ENCODE results near the gene MAP3K2. TPM values are rescaled to one million over a fixed set of nuclear protein-coding genes. Genes with fewer than 3 reads are reported as not detected.

MAP3K2 gene
- total and polyA plus RNA-seq, 4 donors = 5.9 to 46.2 (median 17.0) TPM

GRCh38 chr2:127415593-127416505, 28.1 kb upstream of the MAP3K2 start:
- no peaks in the 10 kb centered on the region for H3K9me3 ChIP-seq (ENCODE audit: control insufficient read depth in 4 of 4, low read length in 3 of 4)
- H3K27ac ChIP-seq (ENCODE audit: low read depth in 1 of 2, low read length in 2 of 2) = peak overlapping the region; percentile 91 to 92
- peak; percentile 68 for DNase-seq (ENCODE audit: low spot score)
- peak overlapping the region; percentile 15 to 22 for H3K9ac ChIP-seq (ENCODE audit: low read depth in 1 of 2, low read length in 2 of 2)
- no peaks in the 10 kb centered on the region for H3K36me3 ChIP-seq (ENCODE audit: control insufficient read depth in 4 of 4, insufficient read depth in 3 of 4, low read depth in 1 of 4, low read length in 3 of 4)
- TF ChIP-seq RXRA (IDR thresholded peaks at IDR 0.05) (peak; percentile 20 to 38), ATF3 (IDR thresholded peaks at IDR 0.05) (no peak), EGR1 (IDR thresholded peaks at IDR 0.05; ENCODE audit: low read depth in 2 of 2) (no peak), YY1 (IDR thresholded peaks at IDR 0.05) (peak; percentile 87), NR2F2 (IDR thresholded peaks at IDR 0.05) (no peak), RAD21 (IDR thresholded peaks at IDR 0.05) (peak; percentile 71 to 83), HNF4G (IDR thresholded peaks at IDR 0.05) (no peak), REST (IDR thresholded peaks at IDR 0.05) (no peak), SP1 (IDR thresholded peaks at IDR 0.05) (peak; percentile 64), HNF4A (conservative IDR thresholded peaks at IDR 0.05) (peak; percentile 68 to 79), FOXA1 (IDR thresholded peaks at IDR 0.05) (no peak), CTCF (IDR thresholded peaks at IDR 0.05; ENCODE audit: low read depth, low read length, missing input control) (peak; percentile 62), TAF1 (conservative IDR thresholded peaks at IDR 0.05) (no peak), GABPA (IDR thresholded peaks at IDR 0.05 in 1 of 2, conservative IDR thresholded peaks at IDR 0.05 in 1 of 2) (no peak)
- TF ChIP-seq, protein P1, sequence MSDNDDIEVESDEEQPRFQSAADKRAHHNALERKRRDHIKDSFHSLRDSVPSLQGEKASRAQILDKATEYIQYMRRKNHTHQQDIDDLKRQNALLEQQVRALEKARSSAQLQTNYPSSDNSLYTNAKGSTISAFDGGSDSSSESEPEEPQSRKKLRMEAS (IDR thresholded peaks at IDR 0.05) = peak; percentile 34
- peak overlapping the region; percentile 33 to 49 (median 41) for H3K4me3 ChIP-seq (ENCODE audit: low read depth in 1 of 3, low read length in 3 of 3)
- peaks cover 17 to 85% (median 61%) of the 10 kb centered on the region in 4 donors for H3K4me1 ChIP-seq (ENCODE audit: control insufficient read depth in 4 of 4, insufficient read depth in 4 of 4, low read length in 3 of 4)
- H3K27me3 ChIP-seq (ENCODE audit: control insufficient read depth in 4 of 4, insufficient read depth in 4 of 4, low read length in 3 of 4) = no peaks in the 10 kb centered on the region
- 9% methylated on average over 55 of the region's 55 CpGs for WGBS

Measured in liver (tissue), 9 donors.